Measurements from ENCODE around the gene SETMAR. TPM values are rescaled to one million over a fixed set of nuclear protein-coding genes. Genes with fewer than 3 reads are reported as not detected.
"Not testable (repeated sequence)": the region's sequence is repeated elsewhere in the genome, so short reads cannot be mapped to it uniquely, and the experiment has no call there.

Gene SETMAR
- total RNA-seq, 1 donor from 2014 or later = 9.6 TPM

GRCh38 chr3:4313606-4314293 is 10.6 kb downstream of the SETMAR start:
- DNase-seq (ENCODE audit: extremely low read depth, low read depth, low spot score) = no peak

- no peak for DNase-seq (ENCODE audit: extremely low read depth, low read depth, low spot score)
Measured at GRCh38 chr3:4314688-4315087, 11.5 kb downstream of the SETMAR start.

GRCh38 chr3:4320096-4320911 is 17.1 kb downstream of the SETMAR start:
- DNase-seq (ENCODE audit: extremely low read depth, low read depth, low spot score) = no peak

- DNase-seq (ENCODE audit: extremely low read depth, low read depth, low spot score) = no peak
Measured at GRCh38 chr3:4321732-4322131, 18.6 kb downstream of the SETMAR start.

- DNase-seq (ENCODE audit: extremely low read depth, low read depth, low spot score) = no peak
Measured at GRCh38 chr3:4322635-4323034, 19.5 kb downstream of the SETMAR start.

- no peak for DNase-seq (ENCODE audit: extremely low read depth, low read depth, low spot score)
Measured at GRCh38 chr3:4323246-4324027, 20.3 kb downstream of the SETMAR start.

GRCh38 chr3:4326868-4327267 is 23.7 kb downstream of the SETMAR start:
- DNase-seq (ENCODE audit: extremely low read depth, low read depth, low spot score) = no peak

- DNase-seq (ENCODE audit: extremely low read depth, low read depth, low spot score) = not testable (repeated sequence)
Measured at GRCh38 chr3:4329806-4330205, 26.6 kb downstream of the SETMAR start.

DNA sequence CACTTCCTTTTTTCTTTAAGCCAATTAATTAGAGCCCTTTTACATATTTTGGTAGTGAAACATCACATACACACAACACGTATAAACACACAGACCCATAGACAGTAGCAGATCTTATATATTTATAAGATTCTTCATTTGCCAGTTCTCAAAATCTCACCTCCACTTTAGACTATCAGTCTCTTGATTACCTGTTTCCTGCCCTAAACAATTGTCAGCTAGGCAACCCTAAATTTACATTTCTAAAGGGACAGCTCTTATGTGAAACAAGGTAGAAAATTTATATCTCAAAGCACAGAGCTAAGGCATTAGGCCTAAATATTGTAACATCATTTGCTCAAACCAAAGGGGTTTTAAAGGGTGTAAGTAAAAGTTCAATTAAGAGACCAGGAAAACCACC is 28.9 kb downstream of the SETMAR start:
- DNase-seq (ENCODE audit: extremely low read depth, low read depth, low spot score) = no peak

DNA sequence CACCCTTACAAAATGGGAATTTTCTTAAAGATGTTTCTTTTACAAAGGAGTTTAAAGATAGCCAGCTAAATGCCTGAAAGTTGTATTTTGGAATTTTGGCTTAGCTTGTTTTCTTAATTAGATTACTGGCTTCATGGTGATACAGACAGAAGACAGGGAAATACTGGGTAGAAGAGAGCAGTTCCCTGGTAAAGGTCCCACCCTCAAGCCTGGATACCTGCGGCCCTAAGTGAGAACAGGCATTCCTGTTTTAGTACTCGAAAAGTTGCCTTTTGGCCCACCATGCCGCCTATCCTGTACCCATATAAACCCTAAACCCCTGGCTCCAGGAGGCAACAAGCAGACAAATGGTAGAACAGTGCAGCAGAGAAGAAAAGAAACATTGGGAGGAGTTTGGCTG is 29.4 kb downstream of the SETMAR start:
- no peak for DNase-seq (ENCODE audit: extremely low read depth, low read depth, low spot score)

DNA sequence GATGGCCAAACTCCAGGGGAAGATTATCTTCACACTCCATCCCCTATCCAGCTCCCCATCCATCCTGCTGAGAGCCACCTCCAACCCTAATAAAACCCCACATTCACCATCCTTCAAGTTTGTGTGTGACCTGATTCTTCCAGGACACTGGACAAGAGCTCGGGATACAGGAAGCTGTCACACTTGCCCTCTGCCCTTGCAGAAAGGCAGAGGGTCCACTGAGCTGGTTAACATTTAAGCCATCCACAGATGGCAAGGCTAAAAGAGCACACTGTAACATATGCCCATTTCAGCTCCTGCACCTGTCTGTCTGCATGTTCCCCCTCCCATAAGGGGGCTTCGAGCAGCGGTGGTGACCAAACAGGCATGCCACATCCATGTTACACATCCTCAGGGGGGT is 29.8 kb downstream of the SETMAR start:
- no peak for DNase-seq (ENCODE audit: extremely low read depth, low read depth, low spot score)

- no peak for DNase-seq (ENCODE audit: extremely low read depth, low read depth, low spot score)
Measured at GRCh38 chr3:4334548-4334947, 31.4 kb downstream of the SETMAR start.

- no peak for DNase-seq (ENCODE audit: extremely low read depth, low read depth, low spot score)
Measured at GRCh38 chr3:4335840-4336562, 32.8 kb downstream of the SETMAR start.

GRCh38 chr3:4336850-4337546 is 33.8 kb downstream of the SETMAR start:
- DNase-seq (ENCODE audit: extremely low read depth, low read depth, low spot score) = no peak

DNA sequence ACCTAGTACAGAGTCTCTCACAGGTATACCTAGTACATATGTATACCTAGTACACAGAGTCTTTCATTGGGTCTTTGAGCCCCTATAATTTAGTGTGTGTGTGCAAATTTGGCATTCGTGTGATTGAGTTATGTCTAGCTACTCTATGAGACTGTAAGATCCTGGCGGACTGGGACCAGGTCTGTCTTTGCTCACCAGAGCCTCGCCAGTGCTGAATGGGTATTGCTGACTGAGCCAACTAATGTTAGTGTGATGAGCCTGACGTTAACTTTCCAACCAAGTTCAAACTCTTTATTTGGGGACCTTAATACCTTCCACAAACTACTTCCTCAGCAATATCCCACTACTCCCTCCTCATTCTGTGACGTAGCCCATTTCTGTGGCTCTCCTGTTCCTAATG is 35.6 kb downstream of the SETMAR start:
- DNase-seq (ENCODE audit: extremely low read depth, low read depth, low spot score) = no peak

DNA sequence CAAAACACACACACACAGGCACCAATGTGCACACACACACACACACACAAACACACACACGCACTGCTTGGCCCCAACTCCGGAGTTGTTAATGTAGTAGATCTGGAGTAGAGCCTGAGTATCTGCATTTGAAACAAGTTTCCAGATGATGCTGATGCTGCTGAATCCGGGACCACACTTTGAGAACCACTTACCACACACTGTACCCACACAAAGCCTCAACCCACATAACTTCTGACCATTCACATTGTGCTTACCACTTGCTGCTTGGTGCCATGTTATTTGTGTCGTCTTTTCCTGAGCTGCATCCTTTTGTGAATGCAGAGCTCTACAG is 36.9 kb downstream of the SETMAR start:
- no peak for DNase-seq (ENCODE audit: extremely low read depth, low read depth, low spot score)

- DNase-seq (ENCODE audit: extremely low read depth, low read depth, low spot score) = no peak
Measured at GRCh38 chr3:4340411-4341335, 37.5 kb downstream of the SETMAR start.

GRCh38 chr3:4341336-4341675 is 38.1 kb downstream of the SETMAR start:
- DNase-seq (ENCODE audit: extremely low read depth, low read depth, low spot score) = no peak

DNA sequence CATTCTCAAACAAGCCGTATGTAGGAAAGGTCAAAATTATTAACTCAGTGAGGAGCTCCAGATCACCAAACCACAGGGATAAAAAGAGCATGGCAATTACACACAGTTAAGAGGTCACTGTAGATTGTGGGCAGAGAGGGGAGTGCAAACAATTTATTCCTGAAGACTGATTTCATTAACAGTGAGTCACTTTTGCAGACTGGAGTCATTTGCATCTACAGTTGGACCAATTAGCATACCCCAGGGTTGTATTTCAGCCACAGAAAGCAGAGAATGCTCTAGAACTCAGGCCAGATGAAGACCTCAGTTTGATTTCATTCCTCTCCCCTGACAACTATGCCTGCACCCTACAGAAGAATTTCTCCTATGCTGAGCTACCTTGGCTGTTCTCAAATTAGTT is 40.1 kb downstream of the SETMAR start:
- DNase-seq (ENCODE audit: extremely low read depth, low read depth, low spot score) = no peak
